Measurements from ENCODE around the gene C19orf25. TPM values are rescaled to one million over a fixed set of nuclear protein-coding genes. Genes with fewer than 3 reads are reported as not detected.

C19orf25 gene
- total RNA-seq, 3 donors from 2014 or later = 31.0 to 32.1 (median 32.0) TPM

DNA sequence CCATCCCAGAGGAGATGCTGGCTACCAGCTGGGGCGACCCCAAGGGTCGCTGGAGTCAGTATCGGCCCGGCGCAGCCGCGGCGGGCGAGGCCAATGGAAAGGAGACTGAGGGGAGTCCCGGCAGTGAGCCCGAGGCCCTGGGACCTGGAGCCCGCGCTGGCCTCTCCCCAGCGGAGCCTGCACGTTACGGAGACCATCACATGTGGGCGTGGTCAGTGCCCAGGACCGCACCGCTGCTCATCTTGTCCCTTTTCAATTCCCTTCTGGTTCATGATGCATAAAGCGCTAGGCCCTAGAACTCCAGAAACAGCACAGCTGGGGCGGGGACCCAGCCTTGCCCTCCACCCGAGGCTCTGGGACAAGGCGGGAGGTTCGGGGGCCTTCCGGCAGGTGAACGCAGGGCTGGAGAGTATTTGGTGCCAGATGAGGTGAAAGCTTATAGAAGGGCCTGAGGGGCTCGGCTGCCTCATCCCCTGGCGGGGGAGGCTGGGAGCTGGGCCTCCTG lies 8.0 kb downstream of the C19orf25 start:
- Mint-ChIP-seq H3K4me1 (ENCODE audit: low read depth) (peaks cover 8% of the 10 kb centered on the region), H3K4me3 (peak overlapping the region; percentile 53), H3K27me3 (ENCODE audit: low read depth) (peaks cover 8% of the 10 kb centered on the region), H3K36me3 (ENCODE audit: insufficient read depth) (no peaks in the 10 kb centered on the region), H3K9me3 (no peaks in the 10 kb centered on the region)
- DNase-seq (no peak), ATAC-seq (peak; percentile 23 to 36)

- peaks cover 8% of the 10 kb centered on the region for H3K4me1 Mint-ChIP-seq (ENCODE audit: low read depth)
- H3K36me3 Mint-ChIP-seq (ENCODE audit: insufficient read depth) = no peaks in the 10 kb centered on the region
- peaks cover 8% of the 10 kb centered on the region for H3K27me3 Mint-ChIP-seq (ENCODE audit: low read depth)
- DNase-seq = peak; percentile 70
- H3K9me3 Mint-ChIP-seq = no peaks in the 10 kb centered on the region
- H3K4me3 Mint-ChIP-seq = peak overlapping the region; percentile 67
- peak; percentile 58 to 63 for ATAC-seq
These were observed 8.6 kb downstream of the C19orf25 start for GRCh38 chr19:1470305-1471009.

- peak overlapping the region; percentile 67 for H3K4me3 Mint-ChIP-seq
- no peak for DNase-seq
- H3K9me3 Mint-ChIP-seq = no peaks in the 10 kb centered on the region
- no peaks in the 10 kb centered on the region for H3K36me3 Mint-ChIP-seq (ENCODE audit: insufficient read depth)
- H3K27me3 Mint-ChIP-seq (ENCODE audit: low read depth) = peaks cover 8% of the 10 kb centered on the region
- peak in 1 of 2 donors; percentile 1 for ATAC-seq
- peaks cover 8% of the 10 kb centered on the region for H3K4me1 Mint-ChIP-seq (ENCODE audit: low read depth)
These were observed 9.0 kb downstream of the C19orf25 start for GRCh38 chr19:1470055-1470304.

DNA sequence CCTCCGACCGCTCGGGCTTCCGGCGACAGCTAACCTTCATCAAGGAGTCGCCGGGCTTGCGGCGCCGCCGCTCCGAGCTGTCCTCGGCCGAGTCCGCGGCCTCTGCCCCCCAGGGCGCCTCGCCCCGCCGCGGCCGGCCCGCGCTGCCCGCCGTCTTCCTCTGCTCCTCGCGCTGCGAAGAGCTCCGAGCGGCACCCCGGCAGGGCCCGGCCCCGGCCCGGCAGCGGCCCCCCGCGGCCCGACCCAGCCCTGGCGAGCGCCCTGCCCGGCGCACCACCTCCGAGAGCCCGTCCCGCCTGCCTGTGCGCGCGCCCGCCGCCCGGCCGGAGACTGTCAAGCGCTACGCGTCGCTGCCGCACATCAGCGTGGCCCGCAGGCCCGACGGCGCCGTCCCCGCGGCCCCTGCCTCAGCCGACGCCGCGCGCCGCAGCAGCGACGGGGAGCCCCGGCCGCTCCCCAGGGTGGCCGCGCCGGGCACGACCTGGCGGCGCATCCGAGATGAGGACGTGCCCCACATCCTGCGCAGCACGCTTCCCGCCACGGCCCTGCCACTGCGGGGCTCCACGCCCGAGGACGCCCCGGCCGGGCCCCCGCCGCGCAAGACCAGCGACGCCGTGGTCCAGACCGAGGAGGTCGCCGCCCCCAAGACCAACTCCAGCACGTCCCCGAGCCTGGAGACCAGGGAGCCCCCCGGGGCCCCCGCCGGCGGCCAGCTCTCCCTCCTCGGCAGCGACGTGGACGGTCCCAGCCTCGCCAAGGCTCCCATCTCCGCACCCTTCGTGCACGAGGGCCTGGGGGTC lies 9.6 kb downstream of the C19orf25 start:
- H3K27me3 Mint-ChIP-seq (ENCODE audit: low read depth) = peaks cover 11% of the 10 kb centered on the region
- no peak overlapping the region for H3K4me3 Mint-ChIP-seq
- DNase-seq = no peak
- no peaks in the 10 kb centered on the region for H3K9me3 Mint-ChIP-seq
- peaks cover 8% of the 10 kb centered on the region for H3K4me1 Mint-ChIP-seq (ENCODE audit: low read depth)
- no peaks in the 10 kb centered on the region for H3K36me3 Mint-ChIP-seq (ENCODE audit: insufficient read depth)
- peak; percentile 21 to 32 for ATAC-seq

GRCh38 chr19:1468821-1469254 lies 10.2 kb downstream of the C19orf25 start:
- no peaks in the 10 kb centered on the region for H3K9me3 Mint-ChIP-seq
- no peaks in the 10 kb centered on the region for H3K36me3 Mint-ChIP-seq (ENCODE audit: insufficient read depth)
- H3K4me3 Mint-ChIP-seq = no peak overlapping the region
- H3K4me1 Mint-ChIP-seq (ENCODE audit: low read depth) = peaks cover 8% of the 10 kb centered on the region
- ATAC-seq (peak; percentile 14 to 26), DNase-seq (no peak)
- peaks cover 13% of the 10 kb centered on the region for H3K27me3 Mint-ChIP-seq (ENCODE audit: low read depth)

DNA sequence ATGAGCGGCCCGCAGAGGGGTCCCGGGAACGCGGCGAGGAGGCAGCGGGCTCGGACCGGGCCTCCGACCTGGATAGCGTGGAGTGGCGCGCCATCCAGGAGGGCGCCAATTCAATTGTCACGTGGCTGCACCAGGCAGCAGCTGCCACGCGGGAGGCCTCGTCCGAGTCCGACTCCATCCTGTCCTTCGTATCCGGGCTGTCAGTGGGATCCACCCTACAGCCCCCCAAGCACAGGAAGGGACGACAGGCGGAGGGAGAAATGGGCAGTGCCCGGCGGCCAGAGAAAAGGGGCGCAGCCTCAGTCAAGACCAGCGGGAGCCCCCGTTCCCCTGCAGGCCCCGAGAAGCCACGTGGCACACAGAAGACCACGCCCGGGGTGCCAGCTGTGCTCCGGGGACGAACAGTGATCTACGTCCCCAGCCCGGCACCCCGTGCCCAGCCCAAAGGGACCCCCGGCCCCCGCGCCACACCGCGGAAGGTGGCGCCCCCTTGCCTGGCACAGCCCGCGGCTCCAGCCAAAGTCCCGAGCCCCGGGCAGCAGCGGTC lies 10.7 kb downstream of the C19orf25 start:
- ATAC-seq (no peak), DNase-seq (no peak)
- H3K9me3 Mint-ChIP-seq = no peaks in the 10 kb centered on the region
- peaks cover 13% of the 10 kb centered on the region for H3K27me3 Mint-ChIP-seq (ENCODE audit: low read depth)
- H3K36me3 Mint-ChIP-seq (ENCODE audit: insufficient read depth) = no peaks in the 10 kb centered on the region
- peak overlapping the region; percentile 29 for H3K4me3 Mint-ChIP-seq
- peaks cover 8% of the 10 kb centered on the region for H3K4me1 Mint-ChIP-seq (ENCODE audit: low read depth)

- Mint-ChIP-seq H3K4me1 (ENCODE audit: low read depth) (peaks cover 5% of the 10 kb centered on the region), H3K4me3 (no peak overlapping the region), H3K27me3 (ENCODE audit: low read depth) (peaks cover 11% of the 10 kb centered on the region), H3K9me3 (no peaks in the 10 kb centered on the region), H3K36me3 (ENCODE audit: insufficient read depth) (no peaks in the 10 kb centered on the region)
- DNase-seq (no peak), ATAC-seq (no peak)
These were observed 11.3 kb downstream of the C19orf25 start for GRCh38 chr19:1467490-1468273.

- H3K36me3 Mint-ChIP-seq (ENCODE audit: insufficient read depth) = no peaks in the 10 kb centered on the region
- H3K27me3 Mint-ChIP-seq (ENCODE audit: low read depth) = peaks cover 11% of the 10 kb centered on the region
These were observed 11.9 kb downstream of the C19orf25 start for GRCh38 chr19:1467215-1467489.

DNA sequence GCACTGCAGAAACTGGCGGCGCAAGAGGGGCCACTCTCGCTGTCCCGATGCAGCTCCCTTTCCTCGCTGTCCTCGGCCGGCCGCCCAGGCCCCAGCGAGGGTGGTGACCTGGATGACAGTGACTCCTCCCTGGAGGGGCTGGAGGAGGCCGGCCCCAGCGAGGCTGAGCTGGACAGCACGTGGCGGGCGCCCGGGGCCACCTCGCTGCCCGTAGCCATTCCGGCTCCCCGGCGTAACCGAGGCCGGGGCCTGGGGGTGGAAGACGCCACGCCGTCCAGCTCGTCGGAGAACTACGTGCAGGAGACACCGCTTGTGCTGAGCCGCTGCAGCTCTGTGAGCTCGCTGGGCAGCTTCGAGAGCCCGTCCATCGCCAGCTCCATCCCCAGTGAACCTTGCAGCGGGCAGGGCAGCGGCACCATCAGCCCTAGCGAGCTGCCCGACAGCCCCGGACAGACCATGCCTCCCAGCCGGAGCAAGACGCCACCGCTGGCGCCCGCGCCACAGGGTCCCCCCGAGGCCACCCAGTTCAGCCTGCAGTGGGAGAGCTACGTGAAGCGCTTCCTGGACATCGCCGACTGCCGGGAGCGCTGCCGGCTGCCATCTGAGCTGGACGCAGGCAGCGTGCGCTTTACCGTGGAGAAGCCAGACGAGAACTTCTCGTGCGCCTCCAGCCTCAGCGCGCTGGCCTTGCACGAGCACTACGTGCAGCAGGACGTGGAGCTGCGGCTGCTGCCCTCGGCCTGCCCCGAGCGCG lies 12.4 kb downstream of the C19orf25 start:
- Mint-ChIP-seq H3K4me1 (ENCODE audit: low read depth) (peaks cover 5% of the 10 kb centered on the region), H3K4me3 (no peak overlapping the region), H3K36me3 (ENCODE audit: insufficient read depth) (no peaks in the 10 kb centered on the region), H3K9me3 (no peaks in the 10 kb centered on the region), H3K27me3 (ENCODE audit: low read depth) (peaks cover 11% of the 10 kb centered on the region)
- no peak for ATAC-seq
- no peak for DNase-seq

More at GRCh38 chr19:1467215-1467489, 11.9 kb downstream of the C19orf25 start:
- H3K4me3 Mint-ChIP-seq = no peak overlapping the region
- no peak for DNase-seq
- no peak for ATAC-seq
- no peaks in the 10 kb centered on the region for H3K9me3 Mint-ChIP-seq
- H3K4me1 Mint-ChIP-seq (ENCODE audit: low read depth) = peaks cover 5% of the 10 kb centered on the region

- Mint-ChIP-seq H3K4me3 (no peak overlapping the region), H3K9me3 (no peaks in the 10 kb centered on the region), H3K36me3 (ENCODE audit: insufficient read depth) (no peaks in the 10 kb centered on the region), H3K27me3 (ENCODE audit: low read depth) (peaks cover 11% of the 10 kb centered on the region), H3K4me1 (ENCODE audit: low read depth) (peaks cover 3% of the 10 kb centered on the region)
- ATAC-seq = no peak
- DNase-seq = no peak
These were observed 13.0 kb downstream of the C19orf25 start for GRCh38 chr19:1466018-1466460.

GRCh38 chr19:1465191-1466016 lies 13.6 kb downstream of the C19orf25 start:
- Mint-ChIP-seq H3K4me3 (no peak overlapping the region), H3K27me3 (ENCODE audit: low read depth) (peaks cover 11% of the 10 kb centered on the region), H3K36me3 (ENCODE audit: insufficient read depth) (no peaks in the 10 kb centered on the region), H3K9me3 (no peaks in the 10 kb centered on the region), H3K4me1 (ENCODE audit: low read depth) (peaks cover 3% of the 10 kb centered on the region)
- ATAC-seq = peak in 1 of 2 donors; percentile 23
- DNase-seq = no peak

GRCh38 chr19:1461862-1462261 lies 17.2 kb downstream of the C19orf25 start:
- Mint-ChIP-seq H3K4me3 (no peak overlapping the region), H3K9me3 (no peaks in the 10 kb centered on the region), H3K4me1 (ENCODE audit: low read depth) (peaks cover 2% of the 10 kb centered on the region), H3K27me3 (ENCODE audit: low read depth) (peaks cover 29% of the 10 kb centered on the region), H3K36me3 (ENCODE audit: insufficient read depth) (no peaks in the 10 kb centered on the region)
- DNase-seq (no peak), ATAC-seq (no peak)

Measured in activated T-cell treated with anti-CD3 and anti-CD28 coated beads, Interleukin-2, amount 50 U/mL, for 4 hours (primary cell).